Upper lobe of left lung (tissue), 4 donors: Measurements from ENCODE around the gene RTEL1.
"Not testable (repeated sequence)": the region's sequence is repeated elsewhere in the genome, so short reads cannot be mapped to it uniquely, and the experiment has no call there.

Experiments
- POLR2A ChIP-seq, 4 donors: fragments of 450-650 bp; IDR thresholded peaks; one replicate each; pipeline ENCODE4 v1.5.1; 2016 to 2017; ENCODE audit warnings: antibody characterized with exemption in 4 of 4, mild to moderate bottlenecking in 2 of 4
- TF ChIP-seq, protein P1 (sequence below), 6 experiments: fragments of 450-650 bp in 4 of 6; fragments of 200-600 bp in 2 of 6; sonication (generic) in 2 of 6; IDR thresholded peaks; one replicate each; pipeline ENCODE4 v1.5.1; 2016 to 2019; ENCODE audit warnings: antibody characterized with exemption in 6 of 6

DNA sequence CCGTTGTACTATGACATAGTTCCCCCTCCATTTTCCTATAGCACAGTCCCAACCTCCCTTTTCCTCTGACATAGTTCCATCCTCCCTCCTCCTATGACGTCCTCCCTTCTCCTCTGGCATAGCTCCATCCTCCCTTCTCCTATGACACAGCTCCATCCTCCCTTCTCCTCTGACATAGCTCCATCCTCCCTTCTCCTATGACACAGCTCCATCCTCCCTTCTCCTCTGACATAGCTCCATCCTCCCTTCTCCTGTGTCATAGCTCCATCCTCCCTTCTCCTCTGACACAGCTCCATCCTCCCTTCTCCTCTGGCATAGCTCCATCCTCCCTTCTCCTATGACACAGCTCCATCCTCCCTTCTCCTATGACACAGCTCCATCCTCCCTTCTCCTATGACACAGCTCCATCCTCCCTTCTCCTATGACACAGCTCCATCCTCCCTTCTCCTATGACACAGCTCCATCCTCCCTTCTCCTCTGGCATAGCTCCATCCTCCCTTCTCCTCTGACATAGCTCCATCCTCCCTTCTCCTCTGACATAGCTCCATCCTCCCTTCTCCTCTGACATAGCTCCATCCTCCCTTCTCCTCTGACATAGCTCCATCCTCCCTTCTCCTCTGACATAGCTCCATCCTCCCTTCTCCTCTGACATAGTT, 65.0 kb downstream of the RTEL1 start:
- TF ChIP-seq, protein P1, sequence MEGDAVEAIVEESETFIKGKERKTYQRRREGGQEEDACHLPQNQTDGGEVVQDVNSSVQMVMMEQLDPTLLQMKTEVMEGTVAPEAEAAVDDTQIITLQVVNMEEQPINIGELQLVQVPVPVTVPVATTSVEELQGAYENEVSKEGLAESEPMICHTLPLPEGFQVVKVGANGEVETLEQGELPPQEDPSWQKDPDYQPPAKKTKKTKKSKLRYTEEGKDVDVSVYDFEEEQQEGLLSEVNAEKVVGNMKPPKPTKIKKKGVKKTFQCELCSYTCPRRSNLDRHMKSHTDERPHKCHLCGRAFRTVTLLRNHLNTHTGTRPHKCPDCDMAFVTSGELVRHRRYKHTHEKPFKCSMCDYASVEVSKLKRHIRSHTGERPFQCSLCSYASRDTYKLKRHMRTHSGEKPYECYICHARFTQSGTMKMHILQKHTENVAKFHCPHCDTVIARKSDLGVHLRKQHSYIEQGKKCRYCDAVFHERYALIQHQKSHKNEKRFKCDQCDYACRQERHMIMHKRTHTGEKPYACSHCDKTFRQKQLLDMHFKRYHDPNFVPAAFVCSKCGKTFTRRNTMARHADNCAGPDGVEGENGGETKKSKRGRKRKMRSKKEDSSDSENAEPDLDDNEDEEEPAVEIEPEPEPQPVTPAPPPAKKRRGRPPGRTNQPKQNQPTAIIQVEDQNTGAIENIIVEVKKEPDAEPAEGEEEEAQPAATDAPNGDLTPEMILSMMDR (IDR thresholded peaks at IDR 0.05) = not testable (repeated sequence)
- TF ChIP-seq POLR2A (IDR thresholded peaks at IDR 0.05) = not testable (repeated sequence)
